Thoracic aorta (tissue), 2 donors: ENCODE measurements around the gene ABCA13. TPM values are rescaled to one million over a fixed set of nuclear protein-coding genes. Genes with fewer than 3 reads are reported as not detected.

Experiments used
- ATAC-seq: fragments of 150-250 bp; one replicate; pipeline ENCODE4 v1.8.0; 2017; ENCODE audit warnings: low read depth; ENCODE audit not compliant: insufficient number of reproducible peaks, low FRiP score
- DNase-seq: peaks from one replicate; pipeline ENCODE4 v3.0.0-alpha.2; 2020; ENCODE audit warnings: low spot score
- H3K27ac ChIP-seq, 2 donors: fragments of 200-600 bp; sonication (generic); 1 replicate in 1 of 2; 2 replicates in 1 of 2; pipeline ENCODE4 v1.5.1; 2016; ENCODE audit warnings: mild to moderate bottlenecking in 2 of 2, moderate library complexity in 2 of 2
- H3K27me3 ChIP-seq: fragments of 200-600 bp; sonication (generic); replicated peaks from 2 replicates; pipeline ENCODE4 v1.6.0; 2016; ENCODE audit warnings: mild to moderate bottlenecking; ENCODE audit not compliant: insufficient read depth
- H3K36me3 ChIP-seq: fragments of 200-600 bp; sonication (generic); one replicate; pipeline ENCODE4 v1.5.1; 2016
- H3K4me1 ChIP-seq, 2 donors: fragments of 200-600 bp; sonication (generic); 1 replicate in 1 of 2; 2 replicates in 1 of 2; pipeline versions ENCODE4 v1.5.1 to v1.6.0; 2016; ENCODE audit warnings: low read depth in 2 of 2, mild to moderate bottlenecking in 1 of 2; ENCODE audit not compliant: control insufficient read depth in 1 of 2
- H3K4me3 ChIP-seq: fragments of 200-600 bp; sonication (generic); 2 replicates; pipeline ENCODE4 v1.5.1; 2016; ENCODE audit warnings: mild to moderate bottlenecking
- H3K9me3 ChIP-seq: fragments of 200-600 bp; sonication (generic); 2 replicates; pipeline ENCODE4 v1.5.1; 2016
- CTCF ChIP-seq: fragments of 200-600 bp; sonication (generic); IDR thresholded peaks from one replicate; pipeline ENCODE4 v1.5.1; 2019; ENCODE audit warnings: antibody characterized with exemption
- total RNA-seq, 2 donors: library from RNA; depleted of rRNA; stranded (reverse); fragments of >200 nt; gene quantifications; one replicate each; pipeline versions ENCODE4 v1.1.0 to v1.2.3, GENCODE V29; 2016

Gene ABCA13
- total RNA-seq, 2 donors from 2014 or later: not detected

- H3K27ac ChIP-seq: no peak overlapping the region
- no peaks in the 10 kb centered on the region for H3K36me3 ChIP-seq
- DNase-seq (no peak), ATAC-seq (no peak)
- no peaks in the 10 kb centered on the region for H3K27me3 ChIP-seq
- no peaks in the 10 kb centered on the region for H3K9me3 ChIP-seq
- TF ChIP-seq CTCF: no peak
- no peaks in the 10 kb centered on the region for H3K4me1 ChIP-seq
- H3K4me3 ChIP-seq: no peak overlapping the region
Observed at GRCh38 chr7:48481235-48481634, 310.0 kb downstream of the ABCA13 start.

DNA sequence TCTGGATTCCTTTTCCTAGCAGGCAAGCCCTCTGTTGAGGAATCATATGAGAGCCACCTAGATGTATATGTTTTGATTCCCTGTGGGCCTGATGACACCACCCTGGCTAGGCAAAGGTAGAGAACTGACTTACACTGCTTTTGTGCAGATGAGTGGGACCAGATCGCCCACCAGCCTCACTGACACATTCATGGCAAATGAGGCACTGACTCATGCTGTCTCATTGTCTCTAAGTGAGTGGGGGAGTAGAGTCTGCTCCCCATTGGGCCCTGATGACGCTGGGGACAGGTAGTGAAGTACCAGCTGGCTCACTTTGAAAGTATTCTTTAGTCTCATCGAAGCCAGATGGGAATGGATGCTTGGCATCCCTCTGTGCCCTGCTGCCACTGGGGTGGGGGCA lies 326.3 kb downstream of the ABCA13 start:
- Histone ChIP-seq H3K36me3 (no peaks in the 10 kb centered on the region), H3K27ac (no peak overlapping the region), H3K4me3 (no peak overlapping the region), H3K4me1 (no peaks in the 10 kb centered on the region), H3K9me3 (no peaks in the 10 kb centered on the region), H3K27me3 (no peaks in the 10 kb centered on the region)
- ATAC-seq (no peak), DNase-seq (no peak)
- TF ChIP-seq CTCF: no peak

GRCh38 chr7:48502021-48502420 lies 330.8 kb downstream of the ABCA13 start:
- Histone ChIP-seq H3K27me3 (no peaks in the 10 kb centered on the region), H3K9me3 (no peaks in the 10 kb centered on the region), H3K36me3 (no peaks in the 10 kb centered on the region), H3K27ac (no peak overlapping the region), H3K4me3 (no peak overlapping the region), H3K4me1 (no peaks in the 10 kb centered on the region)
- no peak for DNase-seq
- TF ChIP-seq CTCF: no peak
- no peak for ATAC-seq

- DNase-seq: no peak
- H3K27ac ChIP-seq: no peak overlapping the region
- H3K4me3 ChIP-seq: no peak overlapping the region
- no peak for ATAC-seq
- no peaks in the 10 kb centered on the region for H3K36me3 ChIP-seq
- no peaks in the 10 kb centered on the region for H3K9me3 ChIP-seq
- no peaks in the 10 kb centered on the region for H3K27me3 ChIP-seq
- no peaks in the 10 kb centered on the region for H3K4me1 ChIP-seq
- TF ChIP-seq CTCF: no peak
Observed at GRCh38 chr7:48505051-48505450, 333.8 kb downstream of the ABCA13 start.

GRCh38 chr7:48505466-48505865 lies 334.2 kb downstream of the ABCA13 start:
- Histone ChIP-seq H3K4me3 (no peak overlapping the region), H3K36me3 (no peaks in the 10 kb centered on the region), H3K27me3 (no peaks in the 10 kb centered on the region), H3K4me1 (no peaks in the 10 kb centered on the region), H3K27ac (no peak overlapping the region), H3K9me3 (no peaks in the 10 kb centered on the region)
- DNase-seq (no peak), ATAC-seq (no peak)
- no peak for TF ChIP-seq CTCF
